ENCODE measurements around the gene INPP4B. TPM values are rescaled to one million over a fixed set of nuclear protein-coding genes. Genes with fewer than 3 reads are reported as not detected.

Gene INPP4B
- total RNA-seq, 1 experiment from 2014 or later: 17.6 TPM

DNA sequence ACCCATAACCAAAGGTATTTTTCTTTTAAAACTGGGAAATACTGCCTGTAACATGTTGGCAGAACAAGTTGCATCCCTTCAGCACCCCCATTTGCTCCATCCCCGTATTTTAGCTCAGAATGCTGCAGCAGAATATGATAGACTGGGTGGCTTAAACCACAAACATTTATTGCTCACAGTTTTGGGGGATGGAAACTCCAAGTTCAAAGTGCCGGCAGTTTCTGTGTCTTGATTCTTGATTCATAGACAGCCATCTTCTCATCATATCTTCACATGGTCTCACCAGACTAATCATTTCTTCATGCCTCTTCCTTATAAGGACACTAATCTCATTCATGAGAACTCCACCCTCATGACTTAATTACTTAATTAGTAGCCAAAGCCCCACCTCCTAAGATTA lies 10.5 kb upstream of the INPP4B start:
- Mint-ChIP-seq H3K36me3 (ENCODE audit: insufficient read depth, unreplicated experiment) (no peaks in the 10 kb centered on the region), H3K4me3 (ENCODE audit: unreplicated experiment) (no peak overlapping the region), H3K27ac (ENCODE audit: low read depth, unreplicated experiment) (no peak overlapping the region), H3K4me1 (ENCODE audit: insufficient read depth, unreplicated experiment) (no peaks in the 10 kb centered on the region), H3K27me3 (ENCODE audit: insufficient read depth, unreplicated experiment) (no peaks in the 10 kb centered on the region), H3K9me3 (ENCODE audit: unreplicated experiment) (no peaks in the 10 kb centered on the region)
- DNase-seq (ENCODE audit: unreplicated experiment): no peak
- ChIA-PET CTCF (interaction anchor here (0.6 kb wide), 1 partner anchor 1460 kb away, joined by 3 read pairs; no protein-coding TSS in a partner anchor), POLR2A (no interaction called here)
- no TSS peak for BruUV-seq (replicated peaks)
- intact Hi-C loops (cut with micrococcal nuclease): no loop called here
- TF ChIP-seq CTCF (IDR thresholded peaks at IDR 0.05; ENCODE audit: unreplicated experiment): no peak

- Mint-ChIP-seq H3K27me3 (ENCODE audit: insufficient read depth, unreplicated experiment) (no peaks in the 10 kb centered on the region), H3K27ac (ENCODE audit: low read depth, unreplicated experiment) (no peak overlapping the region), H3K4me1 (ENCODE audit: insufficient read depth, unreplicated experiment) (no peaks in the 10 kb centered on the region), H3K9me3 (ENCODE audit: unreplicated experiment) (no peaks in the 10 kb centered on the region), H3K36me3 (ENCODE audit: insufficient read depth, unreplicated experiment) (no peaks in the 10 kb centered on the region), H3K4me3 (ENCODE audit: unreplicated experiment) (no peak overlapping the region)
- intact Hi-C loops (cut with micrococcal nuclease): no loop called here
- no peak for TF ChIP-seq CTCF (IDR thresholded peaks at IDR 0.05; ENCODE audit: unreplicated experiment)
- DNase-seq (ENCODE audit: unreplicated experiment): no peak
- no TSS peak for BruUV-seq (replicated peaks)
- ChIA-PET CTCF (interaction anchor here (0.6 to 1.6 kb wide), 3 partner anchors 98 to 994 kb away, joined by 3 read pairs; no protein-coding TSS in a partner anchor), POLR2A (no interaction called here)
These were observed 4.4 kb upstream of the INPP4B start for GRCh38 chr4:142850478-142850877.

DNA sequence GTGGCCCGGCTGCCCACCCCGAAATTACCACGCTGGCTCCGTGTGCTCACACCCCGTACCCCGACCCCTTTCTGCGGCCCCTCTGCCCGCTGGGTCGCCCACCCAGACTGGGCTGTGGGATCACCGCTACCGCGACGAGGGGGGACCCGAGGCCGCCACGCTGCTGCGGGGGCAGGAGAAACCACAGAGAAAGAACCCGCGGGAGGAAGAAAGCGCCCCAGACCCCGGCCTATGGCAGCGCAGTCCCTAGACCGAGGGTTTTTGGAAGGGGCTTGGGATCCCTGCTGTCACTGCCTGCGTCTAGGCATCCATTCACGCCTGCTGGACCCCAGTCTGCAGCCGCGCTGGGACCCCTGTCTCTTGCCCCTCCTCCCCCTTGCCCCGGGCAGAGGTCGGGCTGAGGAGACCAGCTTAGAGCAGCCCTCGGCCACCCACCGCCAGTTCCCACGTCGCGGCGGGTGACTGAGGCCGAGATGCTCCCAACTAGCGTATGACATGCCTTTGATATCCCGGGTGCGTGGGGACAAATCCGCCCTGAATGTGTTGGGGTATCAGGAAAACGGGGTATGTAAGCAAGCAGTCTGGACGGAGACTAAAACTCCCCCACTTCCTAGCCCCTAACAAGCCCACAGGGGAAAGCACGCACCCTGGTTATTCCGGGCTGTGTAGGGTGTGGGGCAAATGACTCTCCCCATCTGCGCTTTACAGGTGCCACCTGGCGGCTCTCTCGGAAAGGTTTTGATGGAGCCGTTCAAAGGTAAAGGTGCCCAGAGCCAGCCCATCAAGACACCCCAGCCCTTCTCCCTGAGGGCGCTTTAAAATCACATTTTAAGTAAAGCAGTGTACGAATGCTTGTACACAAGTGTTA lies 862 bp upstream of the INPP4B start:
- Mint-ChIP-seq H3K4me3 (ENCODE audit: unreplicated experiment) (peak overlapping the region; percentile 82), H3K4me1 (ENCODE audit: insufficient read depth, unreplicated experiment) (peaks cover 6% of the 10 kb centered on the region), H3K36me3 (ENCODE audit: insufficient read depth, unreplicated experiment) (no peaks in the 10 kb centered on the region), H3K9me3 (ENCODE audit: unreplicated experiment) (no peaks in the 10 kb centered on the region), H3K27ac (ENCODE audit: low read depth, unreplicated experiment) (no peak overlapping the region), H3K27me3 (ENCODE audit: insufficient read depth, unreplicated experiment) (no peaks in the 10 kb centered on the region)
- intact Hi-C loops (cut with micrococcal nuclease): loop anchor here (1.0 to 10.0 kb wide), 8 partner anchors 238 to 1540 kb away; no protein-coding TSS in a partner anchor
- TF ChIP-seq CTCF (IDR thresholded peaks at IDR 0.05; ENCODE audit: unreplicated experiment): peak; percentile 79
- BruUV-seq (replicated peaks): no TSS peak
- ChIA-PET POLR2A (interaction anchor here (1.2 kb wide), 1 partner anchor 644 kb away, joined by 3 read pairs; no protein-coding TSS in a partner anchor), CTCF (interaction anchor here (0.6 to 2.2 kb wide), 28 partner anchors 9 to 1689 kb away, joined by 3 to 23 read pairs (median 4); no protein-coding TSS in a partner anchor)
- DNase-seq (ENCODE audit: unreplicated experiment): peak; percentile 79
